Nephron progenitor cell (in vitro differentiated cells): ENCODE results near the gene SLC2A10.

ENCODE experiments used
- DNase-seq: peaks from one replicate; pipeline ENCODE4 v3.0.0; 2021
- H3K27ac Mint-ChIP-seq: 2 replicates; pipeline ENCODE4 v1.8.0; 2021; ENCODE audit warnings: mild to moderate bottlenecking, moderate library complexity, mixed read lengths
- H3K27me3 Mint-ChIP-seq: 2 replicates; pipeline ENCODE4 v1.8.0; 2021; ENCODE audit warnings: mild to moderate bottlenecking, low read depth, mixed read lengths; ENCODE audit not compliant: poor library complexity
- H3K36me3 Mint-ChIP-seq: 2 replicates; pipeline ENCODE4 v1.8.0; 2021; ENCODE audit warnings: low read depth, mixed read lengths
- H3K4me1 Mint-ChIP-seq: 2 replicates; pipeline ENCODE4 v1.8.0; 2021; ENCODE audit warnings: mixed read lengths
- H3K4me3 Mint-ChIP-seq: 2 replicates; pipeline ENCODE4 v1.8.0; 2021; ENCODE audit warnings: mild to moderate bottlenecking, moderate library complexity, mixed read lengths
- H3K9me3 Mint-ChIP-seq: 2 replicates; pipeline ENCODE4 v1.8.0; 2021; ENCODE audit warnings: mild to moderate bottlenecking, moderate library complexity, mixed read lengths
- TF ChIP-seq, protein P1 (sequence below): fragments of 200-600 bp; sonication (generic); IDR thresholded peaks from 2 replicates; pipeline ENCODE4 v1.5.0; 2021; ENCODE audit warnings: antibody characterized with exemption

SLC2A10 gene

DNA sequence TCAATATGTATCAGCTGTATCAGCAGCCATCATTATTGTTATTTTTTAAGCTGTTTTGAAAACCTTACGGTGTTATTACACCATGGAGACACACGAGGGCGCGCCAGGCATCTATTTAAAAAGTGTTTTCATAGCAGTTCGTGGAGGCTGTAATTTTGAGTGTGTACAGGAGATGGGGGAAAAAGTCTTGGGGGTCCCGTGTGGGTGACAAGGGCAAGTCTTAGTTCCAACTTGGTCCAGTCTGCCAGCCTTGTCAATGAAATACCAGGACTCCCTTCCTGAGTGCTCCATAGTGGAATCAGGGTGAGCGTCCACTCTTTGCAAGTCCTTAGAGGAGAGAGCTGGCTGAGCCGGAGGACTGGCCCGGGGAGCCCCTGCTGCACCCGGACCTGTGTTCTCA, 43.3 kb downstream of the SLC2A10 start:
- peaks cover 15% of the 10 kb centered on the region for H3K27me3 Mint-ChIP-seq
- DNase-seq, result peak; percentile 77
- H3K4me1 Mint-ChIP-seq, result peaks cover 15% of the 10 kb centered on the region
- TF ChIP-seq, protein P1, sequence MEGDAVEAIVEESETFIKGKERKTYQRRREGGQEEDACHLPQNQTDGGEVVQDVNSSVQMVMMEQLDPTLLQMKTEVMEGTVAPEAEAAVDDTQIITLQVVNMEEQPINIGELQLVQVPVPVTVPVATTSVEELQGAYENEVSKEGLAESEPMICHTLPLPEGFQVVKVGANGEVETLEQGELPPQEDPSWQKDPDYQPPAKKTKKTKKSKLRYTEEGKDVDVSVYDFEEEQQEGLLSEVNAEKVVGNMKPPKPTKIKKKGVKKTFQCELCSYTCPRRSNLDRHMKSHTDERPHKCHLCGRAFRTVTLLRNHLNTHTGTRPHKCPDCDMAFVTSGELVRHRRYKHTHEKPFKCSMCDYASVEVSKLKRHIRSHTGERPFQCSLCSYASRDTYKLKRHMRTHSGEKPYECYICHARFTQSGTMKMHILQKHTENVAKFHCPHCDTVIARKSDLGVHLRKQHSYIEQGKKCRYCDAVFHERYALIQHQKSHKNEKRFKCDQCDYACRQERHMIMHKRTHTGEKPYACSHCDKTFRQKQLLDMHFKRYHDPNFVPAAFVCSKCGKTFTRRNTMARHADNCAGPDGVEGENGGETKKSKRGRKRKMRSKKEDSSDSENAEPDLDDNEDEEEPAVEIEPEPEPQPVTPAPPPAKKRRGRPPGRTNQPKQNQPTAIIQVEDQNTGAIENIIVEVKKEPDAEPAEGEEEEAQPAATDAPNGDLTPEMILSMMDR, result peak; percentile 85
- H3K36me3 Mint-ChIP-seq, result no peaks in the 10 kb centered on the region
- no peak overlapping the region for H3K27ac Mint-ChIP-seq
- peak overlapping the region; percentile 62 for H3K4me3 Mint-ChIP-seq
- no peaks in the 10 kb centered on the region for H3K9me3 Mint-ChIP-seq

DNA sequence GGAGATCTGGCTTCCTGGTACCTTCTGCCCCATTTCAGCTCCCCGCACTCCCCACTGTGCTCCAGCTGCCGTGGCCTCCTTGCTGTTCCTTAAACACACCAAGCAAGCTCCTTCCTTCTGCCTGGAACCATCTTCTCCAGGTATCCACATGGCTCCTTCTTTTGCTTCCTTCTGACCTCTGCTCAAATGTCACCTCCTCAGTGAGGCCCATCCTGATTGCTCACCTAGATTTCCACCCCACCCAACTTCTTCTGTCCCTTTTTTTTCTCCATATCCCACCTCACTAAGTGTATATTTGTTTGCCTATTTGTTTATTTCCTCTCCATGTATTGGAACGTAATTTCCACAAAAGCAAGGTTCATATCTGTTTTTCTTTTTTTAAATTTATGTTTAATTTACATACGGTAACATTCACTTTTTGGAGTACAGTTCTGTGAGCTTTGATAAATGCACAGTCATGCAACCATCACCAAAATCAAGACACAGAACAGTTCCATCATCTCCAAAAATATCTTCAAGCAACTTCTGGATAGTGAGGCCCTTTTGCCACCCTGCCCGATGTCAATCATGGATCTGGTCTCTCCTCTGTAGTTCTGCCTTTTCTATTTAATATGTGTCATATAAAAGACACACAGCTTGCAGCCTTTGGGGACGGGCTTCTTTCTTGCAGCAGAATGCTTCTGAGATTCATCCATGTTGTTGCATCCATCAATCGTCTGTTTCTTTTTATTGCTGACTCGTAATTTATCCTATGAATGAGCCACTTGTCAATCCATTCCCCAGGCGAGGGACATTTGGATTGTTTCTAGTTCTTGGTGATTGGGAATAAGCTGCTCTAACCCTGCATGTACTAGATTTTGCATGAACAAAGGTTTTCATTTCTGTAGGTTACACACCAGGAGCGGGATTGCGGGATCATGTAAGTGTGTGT, 46.3 kb downstream of the SLC2A10 start:
- no peak overlapping the region for H3K27ac Mint-ChIP-seq
- H3K9me3 Mint-ChIP-seq, result no peaks in the 10 kb centered on the region
- H3K4me1 Mint-ChIP-seq, result peaks cover 23% of the 10 kb centered on the region
- TF ChIP-seq, protein P1, result no peak
- H3K36me3 Mint-ChIP-seq, result no peaks in the 10 kb centered on the region
- no peak overlapping the region for H3K4me3 Mint-ChIP-seq
- DNase-seq, result no peak
- H3K27me3 Mint-ChIP-seq, result peaks cover 12% of the 10 kb centered on the region

DNA sequence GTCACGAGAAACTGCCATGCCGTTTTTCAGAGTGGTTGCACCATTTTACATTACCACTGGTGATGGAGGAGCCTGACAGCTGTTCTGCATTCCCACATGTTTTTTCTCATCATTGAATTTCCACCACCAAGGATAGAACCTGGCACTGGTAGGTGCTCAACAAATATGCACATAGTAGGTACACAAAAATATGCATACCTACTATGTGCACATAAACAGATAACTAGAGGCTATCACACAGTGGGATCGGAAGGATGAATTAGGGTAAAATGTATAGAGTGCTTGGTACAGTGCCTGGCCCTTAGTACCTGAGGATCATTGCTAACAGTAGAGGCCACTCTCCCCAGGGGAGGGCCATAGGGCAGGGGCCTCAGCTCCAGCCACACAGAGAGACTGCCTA, 47.0 kb downstream of the SLC2A10 start:
- H3K4me3 Mint-ChIP-seq, result no peak overlapping the region
- TF ChIP-seq, protein P1, result no peak

DNA sequence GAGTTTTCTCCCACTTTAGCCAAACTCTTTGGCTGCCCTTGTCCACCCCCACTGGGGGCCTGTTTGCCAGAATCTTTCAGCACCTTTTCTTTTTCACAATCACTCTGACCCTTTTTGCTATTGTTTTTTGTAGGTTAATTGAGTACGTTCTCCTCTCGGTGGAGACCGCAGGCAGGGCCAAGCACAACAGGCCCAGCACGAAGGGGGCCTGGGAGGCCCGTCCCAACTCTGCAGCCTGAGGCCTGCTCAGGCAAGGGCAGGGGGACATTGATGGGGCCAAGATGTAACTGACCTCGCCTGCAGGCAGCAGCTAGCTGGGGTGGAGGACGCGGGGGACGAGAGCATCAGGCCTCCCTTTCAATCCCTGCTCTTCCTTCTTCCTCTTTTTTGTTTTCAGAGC, 47.7 kb downstream of the SLC2A10 start:
- peak overlapping the region; percentile 83 for H3K27ac Mint-ChIP-seq
- peaks cover 30% of the 10 kb centered on the region for H3K4me1 Mint-ChIP-seq
- peaks cover 7% of the 10 kb centered on the region for H3K27me3 Mint-ChIP-seq
- no peak overlapping the region for H3K4me3 Mint-ChIP-seq
- no peaks in the 10 kb centered on the region for H3K9me3 Mint-ChIP-seq
- DNase-seq, result no peak
- TF ChIP-seq, protein P1, result no peak
- no peaks in the 10 kb centered on the region for H3K36me3 Mint-ChIP-seq

More for the DNA sequence above, 47.0 kb downstream of the SLC2A10 start:
- no peak for DNase-seq
- Mint-ChIP-seq H3K36me3 (no peaks in the 10 kb centered on the region), H3K4me1 (peaks cover 30% of the 10 kb centered on the region), H3K27ac (no peak overlapping the region), H3K9me3 (no peaks in the 10 kb centered on the region), H3K27me3 (peaks cover 11% of the 10 kb centered on the region)

DNA sequence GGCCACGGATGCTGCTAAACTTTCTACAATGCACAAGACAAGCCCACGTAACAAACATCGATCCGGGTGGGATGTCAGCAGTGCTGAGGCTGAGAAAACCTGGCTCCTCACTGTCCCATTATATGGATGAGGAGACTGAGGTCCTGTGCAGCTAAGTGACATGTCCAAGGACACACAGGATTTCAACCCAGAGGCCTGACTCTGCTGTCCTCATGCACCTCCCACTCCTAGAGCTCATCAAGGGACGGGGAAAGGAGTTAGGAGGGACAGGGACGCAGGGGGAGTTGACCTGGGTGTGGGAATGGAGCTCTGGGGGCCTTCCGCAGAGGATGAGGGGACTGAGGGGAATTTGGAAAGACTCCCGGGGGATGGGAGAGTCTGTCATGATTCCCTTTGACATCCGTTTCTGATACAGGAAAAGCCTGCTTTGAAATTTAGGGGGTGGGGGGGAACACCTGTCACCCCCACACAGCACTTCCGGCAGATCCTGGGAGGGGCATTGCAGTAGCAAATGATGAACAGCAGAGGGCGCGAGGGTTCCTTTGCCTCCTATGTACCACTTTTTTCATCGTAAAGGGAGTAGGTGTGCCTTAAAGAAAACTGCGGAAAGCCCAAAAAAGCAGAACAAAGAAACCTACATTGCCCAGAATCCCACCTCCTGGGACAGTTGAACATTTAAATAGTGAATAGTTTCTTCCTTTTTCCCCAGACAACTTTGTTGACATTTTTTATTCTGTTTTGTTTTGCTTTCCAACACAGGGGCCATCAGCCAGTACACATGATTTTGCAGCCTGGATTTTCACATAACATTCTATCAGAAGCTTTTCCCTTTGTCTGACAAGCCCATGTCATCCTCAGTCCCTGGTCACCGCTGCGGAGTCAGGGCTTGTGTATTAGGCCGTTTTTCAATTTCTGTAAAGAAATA, 48.6 kb downstream of the SLC2A10 start:
- Mint-ChIP-seq H3K9me3 (no peaks in the 10 kb centered on the region), H3K4me1 (peaks cover 24% of the 10 kb centered on the region), H3K27ac (no peak overlapping the region), H3K27me3 (peaks cover 7% of the 10 kb centered on the region), H3K36me3 (no peaks in the 10 kb centered on the region), H3K4me3 (no peak overlapping the region)
- DNase-seq, result peak; percentile 72
- TF ChIP-seq, protein P1, result peak; percentile 98
